ENCODE measurements around the gene PEPD. TPM values are rescaled to one million over a fixed set of nuclear protein-coding genes. Genes with fewer than 3 reads are reported as not detected.

PEPD gene
- total and polyA plus RNA-seq, 9 donors, result 20.3 to 55.4 (median 45.1) TPM

DNA sequence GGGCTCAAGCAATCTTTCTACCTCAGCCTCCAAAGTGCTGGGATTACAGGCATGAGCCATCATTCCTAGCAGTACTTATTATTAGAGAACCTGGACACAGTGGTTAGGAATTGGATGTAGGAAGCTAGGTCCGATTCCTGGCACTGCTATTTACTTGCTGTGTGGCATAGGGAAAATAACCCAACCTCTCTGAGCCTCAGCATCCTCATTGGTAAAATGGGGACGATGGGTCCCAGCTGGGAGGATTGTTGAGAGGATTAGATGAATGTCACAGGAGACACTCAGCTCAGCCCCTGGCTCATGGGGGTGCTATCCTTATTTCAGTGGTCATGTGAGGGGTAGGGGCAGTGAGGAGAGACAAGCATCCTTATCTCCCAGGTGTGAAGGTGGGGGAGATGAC is 6.8 kb upstream of the PEPD start:
- no CpG with 5 or more reads among the region's 2 CpGs for WGBS (ENCODE audit: insufficient coverage)
- no peaks in the 10 kb centered on the region for H3K9me3 ChIP-seq (replicated peaks; ENCODE audit: control insufficient read depth, low read depth, low read length)
- H3K36me3 ChIP-seq (ENCODE audit: control insufficient read depth, insufficient read depth, low read length), result no peaks in the 10 kb centered on the region
- no peak for DNase-seq
- no peak overlapping the region for H3K4me3 ChIP-seq (ENCODE audit: low read length)
- no peak overlapping the region for H3K27ac ChIP-seq (ENCODE audit: low read length)
- H3K4me1 ChIP-seq (ENCODE audit: control insufficient read depth, insufficient read depth, low read length), result no peaks in the 10 kb centered on the region
- peaks cover 7% of the 10 kb centered on the region for H3K27me3 ChIP-seq (ENCODE audit: control insufficient read depth, insufficient read depth, low read length)

DNA sequence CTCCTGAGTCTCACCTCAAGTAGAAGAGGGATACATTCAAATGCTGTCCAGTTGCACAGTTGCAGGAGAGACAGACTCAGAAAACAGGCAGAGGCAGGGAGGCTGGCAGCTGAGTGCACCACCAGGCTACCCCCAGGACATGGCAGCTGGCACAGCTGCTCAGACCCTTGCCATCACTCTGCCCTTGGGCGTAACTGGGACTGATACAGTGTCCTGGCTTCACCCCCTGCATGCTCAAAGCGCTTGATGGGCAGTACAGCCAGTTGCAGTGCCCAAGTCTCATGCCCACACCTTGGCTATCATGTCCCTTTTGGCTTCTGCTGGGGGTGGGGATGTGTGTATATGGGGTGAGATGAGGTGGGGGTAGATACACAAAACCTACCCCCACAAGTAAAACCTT is 5.5 kb upstream of the PEPD start:
- no CpG with 5 or more reads among the region's 2 CpGs for WGBS (ENCODE audit: insufficient coverage)

DNA sequence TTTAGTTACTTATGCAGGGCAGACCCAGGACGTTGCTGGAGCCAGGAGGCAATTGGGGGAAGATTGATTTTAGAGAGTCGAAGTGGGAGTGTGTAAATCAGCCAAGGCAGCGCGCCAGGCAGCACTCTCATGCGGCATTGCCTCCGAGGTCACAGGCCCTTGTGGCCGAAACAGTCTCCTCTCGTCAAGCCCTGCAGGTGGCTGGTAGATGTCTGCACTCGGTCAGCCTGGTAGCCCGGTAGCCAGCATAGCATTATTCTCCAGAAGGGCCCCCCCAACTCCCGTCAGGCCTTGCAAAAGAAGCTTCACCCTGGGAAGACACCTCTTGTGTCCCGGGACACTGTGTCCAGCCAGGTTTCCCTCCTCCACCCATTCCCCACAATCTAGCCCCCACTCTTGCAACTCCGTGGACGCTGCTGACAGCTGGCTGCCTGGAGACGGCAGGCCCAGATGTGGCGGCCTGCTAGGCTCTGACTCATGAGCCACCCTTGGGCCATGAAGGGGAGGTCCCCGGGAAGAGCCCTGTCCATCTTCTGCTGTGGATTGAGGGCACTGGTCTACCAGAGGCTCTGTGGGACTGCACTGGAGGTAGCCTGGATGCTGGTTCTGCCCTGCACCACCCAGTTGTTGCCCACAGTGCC is 2.6 kb upstream of the PEPD start:
- WGBS (ENCODE audit: insufficient coverage), result 27% methylated on average over 14 of the region's 17 CpGs
- Histone ChIP-seq H3K27ac (ENCODE audit: low read length) (no peak overlapping the region), H3K36me3 (ENCODE audit: control insufficient read depth, insufficient read depth, low read length) (no peaks in the 10 kb centered on the region), H3K9me3 (replicated peaks; ENCODE audit: control insufficient read depth, low read depth, low read length) (no peaks in the 10 kb centered on the region), H3K27me3 (ENCODE audit: control insufficient read depth, insufficient read depth, low read length) (peaks cover 11% of the 10 kb centered on the region), H3K4me1 (ENCODE audit: control insufficient read depth, insufficient read depth, low read length) (peaks cover 16% of the 10 kb centered on the region), H3K4me3 (ENCODE audit: low read length) (no peak overlapping the region)
- no peak for DNase-seq

More for the DNA sequence above, 5.5 kb upstream of the PEPD start:
- no peaks in the 10 kb centered on the region for H3K36me3 ChIP-seq (ENCODE audit: control insufficient read depth, insufficient read depth, low read length)
- no peak overlapping the region for H3K4me3 ChIP-seq (ENCODE audit: low read length)
- H3K4me1 ChIP-seq (ENCODE audit: control insufficient read depth, insufficient read depth, low read length), result peaks cover 5% of the 10 kb centered on the region
- H3K27ac ChIP-seq (ENCODE audit: low read length), result no peak overlapping the region
- DNase-seq, result no peak
- H3K27me3 ChIP-seq (ENCODE audit: control insufficient read depth, insufficient read depth, low read length), result peaks cover 15% of the 10 kb centered on the region
- H3K9me3 ChIP-seq (replicated peaks; ENCODE audit: control insufficient read depth, low read depth, low read length), result no peaks in the 10 kb centered on the region

DNA sequence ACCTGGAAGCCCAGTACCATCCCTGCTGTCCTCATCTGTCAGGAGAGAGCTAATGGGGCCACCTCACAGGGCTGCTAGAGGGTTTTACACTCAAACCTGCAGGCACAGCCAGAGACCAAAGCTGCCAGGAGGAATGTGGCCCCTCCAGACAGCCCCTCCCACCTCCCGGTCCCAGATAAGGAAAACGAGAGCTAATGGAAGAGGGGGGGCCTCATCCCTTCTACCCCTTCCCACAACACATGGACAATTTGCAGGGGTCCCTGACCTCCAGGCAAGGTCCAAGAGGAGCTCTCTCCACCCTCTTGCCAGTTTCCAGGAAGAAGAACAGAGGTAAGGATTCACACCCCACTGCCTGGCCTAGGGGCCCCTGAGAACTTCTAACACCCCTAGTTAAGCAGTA is 1.6 kb upstream of the PEPD start:
- Histone ChIP-seq H3K9me3 (replicated peaks; ENCODE audit: control insufficient read depth, low read depth, low read length) (no peaks in the 10 kb centered on the region), H3K36me3 (ENCODE audit: control insufficient read depth, insufficient read depth, low read length) (no peaks in the 10 kb centered on the region), H3K27me3 (ENCODE audit: control insufficient read depth, insufficient read depth, low read length) (peaks cover 9% of the 10 kb centered on the region), H3K4me1 (ENCODE audit: control insufficient read depth, insufficient read depth, low read length) (peaks cover 16% of the 10 kb centered on the region), H3K4me3 (ENCODE audit: low read length) (no peak overlapping the region), H3K27ac (ENCODE audit: low read length) (no peak overlapping the region)
- DNase-seq, result no peak
- no CpG with 5 or more reads among the region's 2 CpGs for WGBS (ENCODE audit: insufficient coverage)

DNA sequence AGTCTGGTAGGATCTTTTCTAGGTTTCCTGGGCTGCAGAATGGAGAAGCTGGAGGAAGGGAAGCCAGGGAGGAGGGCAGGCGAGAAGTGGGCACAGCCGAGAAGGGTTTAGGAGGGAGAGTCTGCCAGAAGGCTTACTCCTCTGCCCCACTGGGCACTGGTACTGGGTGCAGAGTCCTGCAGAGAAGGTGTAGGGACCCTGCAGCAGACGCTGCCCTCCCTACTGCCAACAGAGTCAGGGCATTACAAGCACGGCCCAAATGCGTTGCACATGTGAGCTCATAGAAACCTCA is 726 bp upstream of the PEPD start:
- 100% methylated on average over 1 of the region's 5 CpGs for WGBS (ENCODE audit: insufficient coverage)
- peaks cover 9% of the 10 kb centered on the region for H3K27me3 ChIP-seq (ENCODE audit: control insufficient read depth, insufficient read depth, low read length)
- no peak for DNase-seq
- peaks cover 16% of the 10 kb centered on the region for H3K4me1 ChIP-seq (ENCODE audit: control insufficient read depth, insufficient read depth, low read length)
- H3K27ac ChIP-seq (ENCODE audit: low read length), result no peak overlapping the region
- H3K36me3 ChIP-seq (ENCODE audit: control insufficient read depth, insufficient read depth, low read length), result no peaks in the 10 kb centered on the region
- peak overlapping the region; percentile 71 for H3K4me3 ChIP-seq (ENCODE audit: low read length)
- no peaks in the 10 kb centered on the region for H3K9me3 ChIP-seq (replicated peaks; ENCODE audit: control insufficient read depth, low read depth, low read length)

DNA sequence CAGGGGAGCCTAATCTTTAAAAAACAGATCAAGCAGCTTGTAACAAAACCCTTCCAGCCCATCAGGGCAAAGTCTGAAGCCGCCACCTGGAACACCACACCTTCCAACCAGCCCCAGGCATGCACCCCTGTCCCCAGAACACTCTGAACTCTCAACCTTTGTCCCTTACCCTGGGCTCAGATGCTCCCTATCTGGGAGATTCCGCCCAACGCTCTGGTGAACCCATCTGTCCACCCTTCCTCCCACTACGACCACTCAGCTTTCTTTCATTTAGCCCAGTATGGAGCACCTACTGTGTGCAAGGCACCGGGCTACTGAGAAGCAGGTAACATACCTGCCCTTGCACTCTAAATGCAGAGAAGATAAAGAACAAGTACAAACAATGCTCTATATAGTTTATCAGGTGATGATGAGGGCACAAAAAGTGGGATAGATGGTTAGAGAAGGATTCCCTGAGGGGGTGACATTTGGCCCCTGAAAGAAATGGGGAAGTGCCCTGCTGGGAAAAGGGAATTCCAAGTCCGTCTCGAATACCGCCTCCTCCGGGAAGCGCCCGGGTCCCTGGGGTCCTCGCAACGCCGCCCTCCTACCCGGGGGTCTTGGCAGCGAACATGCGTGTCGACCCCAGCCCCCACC is 629 bp downstream of the PEPD start:
- no peak overlapping the region for H3K27ac ChIP-seq (ENCODE audit: low read length)
- H3K9me3 ChIP-seq (replicated peaks; ENCODE audit: control insufficient read depth, low read depth, low read length), result no peaks in the 10 kb centered on the region
- peaks cover 9% of the 10 kb centered on the region for H3K27me3 ChIP-seq (ENCODE audit: control insufficient read depth, insufficient read depth, low read length)
- H3K36me3 ChIP-seq (ENCODE audit: control insufficient read depth, insufficient read depth, low read length), result no peaks in the 10 kb centered on the region
- peak overlapping the region; percentile 71 for H3K4me3 ChIP-seq (ENCODE audit: low read length)
- H3K4me1 ChIP-seq (ENCODE audit: control insufficient read depth, insufficient read depth, low read length), result peaks cover 16% of the 10 kb centered on the region
- no peak for DNase-seq
- WGBS (ENCODE audit: insufficient coverage), result 8% methylated on average over 17 of the region's 18 CpGs

- no peaks in the 10 kb centered on the region for H3K36me3 ChIP-seq (ENCODE audit: control insufficient read depth, insufficient read depth, low read length)
- no peak overlapping the region for H3K27ac ChIP-seq (ENCODE audit: low read length)
- H3K4me1 ChIP-seq (ENCODE audit: control insufficient read depth, insufficient read depth, low read length), result peaks cover 21% of the 10 kb centered on the region
- no peak overlapping the region for H3K4me3 ChIP-seq (ENCODE audit: low read length)
- WGBS (ENCODE audit: insufficient coverage), result 67% methylated on average over 1 of the region's 4 CpGs
- DNase-seq, result no peak
- no peaks in the 10 kb centered on the region for H3K9me3 ChIP-seq (replicated peaks; ENCODE audit: control insufficient read depth, low read depth, low read length)
- peaks cover 9% of the 10 kb centered on the region for H3K27me3 ChIP-seq (ENCODE audit: control insufficient read depth, insufficient read depth, low read length)
Observed at GRCh38 chr19:33520048-33520643, 1.4 kb downstream of the PEPD start.

- H3K36me3 ChIP-seq (ENCODE audit: control insufficient read depth, insufficient read depth, low read length), result no peaks in the 10 kb centered on the region
- WGBS (ENCODE audit: insufficient coverage), result 57% methylated on average over 3 of the region's 6 CpGs
- no peak for DNase-seq
- no peak overlapping the region for H3K27ac ChIP-seq (ENCODE audit: low read length)
- peaks cover 9% of the 10 kb centered on the region for H3K27me3 ChIP-seq (ENCODE audit: control insufficient read depth, insufficient read depth, low read length)
- peaks cover 25% of the 10 kb centered on the region for H3K4me1 ChIP-seq (ENCODE audit: control insufficient read depth, insufficient read depth, low read length)
- H3K9me3 ChIP-seq (replicated peaks; ENCODE audit: control insufficient read depth, low read depth, low read length), result no peaks in the 10 kb centered on the region
- no peak overlapping the region for H3K4me3 ChIP-seq (ENCODE audit: low read length)
Observed at GRCh38 chr19:33519416-33519815, 2.2 kb downstream of the PEPD start.

DNA sequence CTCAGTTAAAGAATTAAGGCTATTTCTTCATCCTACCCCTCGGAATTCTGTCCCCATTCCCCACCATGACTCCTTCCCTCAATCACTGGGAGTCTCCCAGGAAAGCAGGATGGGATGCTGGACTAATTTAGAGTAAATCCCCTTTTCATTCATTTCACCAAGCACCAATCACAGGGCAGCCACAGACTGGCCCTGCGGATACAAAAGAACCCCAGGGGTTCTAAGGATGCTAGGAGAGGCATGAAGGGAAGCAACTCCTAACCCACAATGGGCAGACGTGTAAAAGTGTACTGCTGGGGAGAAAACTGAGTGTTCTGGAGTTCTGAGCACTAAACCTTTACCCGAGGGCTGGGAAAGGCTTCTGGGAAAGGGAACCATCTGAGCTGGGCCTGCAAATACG is 3.0 kb downstream of the PEPD start:
- peaks cover 7% of the 10 kb centered on the region for H3K27me3 ChIP-seq (ENCODE audit: control insufficient read depth, insufficient read depth, low read length)
- H3K9me3 ChIP-seq (replicated peaks; ENCODE audit: control insufficient read depth, low read depth, low read length), result no peaks in the 10 kb centered on the region
- H3K4me1 ChIP-seq (ENCODE audit: control insufficient read depth, insufficient read depth, low read length), result peaks cover 25% of the 10 kb centered on the region
- H3K4me3 ChIP-seq (ENCODE audit: low read length), result no peak overlapping the region
- 68% methylated on average over 3 of the region's 5 CpGs for WGBS (ENCODE audit: insufficient coverage)
- no peak for DNase-seq
- H3K27ac ChIP-seq (ENCODE audit: low read length), result no peak overlapping the region
- no peaks in the 10 kb centered on the region for H3K36me3 ChIP-seq (ENCODE audit: control insufficient read depth, insufficient read depth, low read length)

- no peaks in the 10 kb centered on the region for H3K9me3 ChIP-seq (replicated peaks; ENCODE audit: control insufficient read depth, low read depth, low read length)
- whole genome bisulfite sequencing (ENCODE audit: insufficient coverage), result 95% methylated on average over 7 of the region's 9 CpGs
- no peak overlapping the region for H3K27ac ChIP-seq (ENCODE audit: low read length)
- no peaks in the 10 kb centered on the region for H3K36me3 ChIP-seq (ENCODE audit: control insufficient read depth, insufficient read depth, low read length)
- peaks cover 5% of the 10 kb centered on the region for H3K27me3 ChIP-seq (ENCODE audit: control insufficient read depth, insufficient read depth, low read length)
- H3K4me3 ChIP-seq (ENCODE audit: low read length), result no peak overlapping the region
- peaks cover 25% of the 10 kb centered on the region for H3K4me1 ChIP-seq (ENCODE audit: control insufficient read depth, insufficient read depth, low read length)
- no peak for DNase-seq
Observed at GRCh38 chr19:33517922-33518321, 3.7 kb downstream of the PEPD start.

Measured in muscle of leg (tissue), 11 donors.